HepG2 (cell line): Measurements from ENCODE around the gene GDPD5. TPM values are rescaled to one million over a fixed set of nuclear protein-coding genes. Genes with fewer than 3 reads are reported as not detected.

Experiments
- ATAC-seq: fragments of 200-7000 bp; cut with Tn5 transposase; 3 replicates; pipeline ENCODE4 v1.9.1; 2020; ENCODE audit warnings: mild to moderate bottlenecking, moderate library complexity
- BruUV-seq: library from RNA; stranded (reverse); fragments of 400-500 nt; replicated peaks from 2 replicates; lab custom pipeline; 2021; lab: Mats Ljungman, UMichigan
- CTCF ChIA-PET: fragments of 300-600 bp; formaldehyde crosslinking; extraction: SDS; loops from one replicate; lab custom pipeline; 2021; ENCODE audit warnings: low total read pairs, inconsistent platforms, low intra/inter-chr PET ratio; lab: Yijun Ruan, JAX
- POLR2A ChIA-PET: fragments of 350-600 bp; sonication (Branson Sonifier 250); formaldehyde crosslinking; loops from one replicate; lab custom pipeline; 2020; ENCODE audit warnings: antibody characterized with exemption, inconsistent platforms; lab: Yijun Ruan, JAX
- DNase-seq: peaks from one replicate; pipeline ENCODE4 v3.0.0-alpha.2; 2015; ENCODE audit warnings: low spot score
- FAIRE-seq: peaks from 3 replicates; lab custom pipeline; 2011; peaks lifted over from hg19 to GRCh38; lab: Jason Lieb, UNC
- H2AFZ ChIP-seq: one replicate; pipeline ENCODE4 v1.6.1; 2011; ENCODE audit warnings: low read length, inconsistent platforms
- H3K27ac ChIP-seq: fragments of 300-600 bp; 3 replicates; pipeline ENCODE4 v1.8.0; 2011; ENCODE audit warnings: mixed run types, mild to moderate bottlenecking, mixed read lengths, low read length, inconsistent platforms; ENCODE audit not compliant: insufficient read depth; ENCODE audit errors: extremely low read length
- H3K27me3 ChIP-seq, 2 experiments: fragments of 200-600 bp in 1 of 2; 2 replicates in 1 of 2; 3 replicates in 1 of 2; pipeline versions ENCODE4 v1.6.0 to v1.8.0; 2011; ENCODE audit warnings: low read length in 2 of 2, mild to moderate bottlenecking in 2 of 2, moderate library complexity in 2 of 2, inconsistent platforms in 1 of 2; ENCODE audit not compliant: insufficient read depth in 2 of 2, control insufficient read depth in 1 of 2
- H3K36me3 ChIP-seq, 2 experiments: fragments of 200-600 bp in 1 of 2; replicated peaks in 1 of 2; 2 replicates in 1 of 2; 3 replicates in 1 of 2; pipeline versions ENCODE4 v1.5.1 to v1.8.0; 2011; ENCODE audit warnings: low read length in 2 of 2, inconsistent platforms in 1 of 2; ENCODE audit not compliant: insufficient read depth in 2 of 2, control insufficient read depth in 1 of 2
- H3K4me1 ChIP-seq: 2 replicates; pipeline ENCODE4 v1.5.1; 2012; ENCODE audit warnings: low read length, inconsistent platforms; ENCODE audit not compliant: insufficient read depth
- H3K4me2 ChIP-seq: 2 replicates; pipeline ENCODE4 v1.6.0; 2011; ENCODE audit warnings: low read depth, low read length, inconsistent platforms
- H3K4me3 ChIP-seq, 3 experiments: fragments of 200-600 bp in 1 of 3; sonication (generic), shearing (Covaris generic) in 1 of 3; replicated peaks in 1 of 3; 2 replicates each; pipeline ENCODE4 v1.5.1; 2011 to 2016; ENCODE audit warnings: low read length in 3 of 3, inconsistent platforms in 2 of 3, low read depth in 2 of 3, mild to moderate bottlenecking in 2 of 3, control low read depth in 1 of 3, mixed read lengths in 1 of 3; ENCODE audit not compliant: insufficient read depth in 1 of 3
- H3K79me2 ChIP-seq: one replicate; pipeline ENCODE4 v1.6.1; 2011; ENCODE audit warnings: low read length, inconsistent platforms; ENCODE audit not compliant: insufficient read depth
- H3K9ac ChIP-seq: 2 replicates; pipeline ENCODE4 v1.6.0; 2011; ENCODE audit warnings: mild to moderate bottlenecking, low read depth, low read length, inconsistent platforms; ENCODE audit not compliant: insufficient read depth
- H3K9me3 ChIP-seq: 2 replicates; pipeline ENCODE4 v1.5.1; 2012; ENCODE audit warnings: mild to moderate bottlenecking, low read length
- H4K20me1 ChIP-seq: 2 replicates; pipeline ENCODE4 v1.6.0; 2011; ENCODE audit warnings: inconsistent platforms, mild to moderate bottlenecking, low read length, moderate library complexity; ENCODE audit not compliant: insufficient read depth
- CHD2 ChIP-seq: IDR thresholded peaks from 2 replicates; pipeline ENCODE4 v1.6.1; 2011; ENCODE audit warnings: low read depth, low read length, improper control_type of control experiment
- FOXP1 ChIP-seq, 2 experiments: fragments of 450-650 bp in 1 of 2; IDR thresholded peaks; 2 replicates each; pipeline ENCODE4 v1.6.1; 2017 to 2018; ENCODE audit warnings: antibody characterized with exemption in 1 of 2
- MXI1 ChIP-seq: IDR thresholded peaks from 3 replicates; pipeline ENCODE4 v1.6.1; 2012; ENCODE audit warnings: low read depth, low read length, inconsistent platforms, borderline replicate concordance
- NPAS2 ChIP-seq: sonication (generic); formaldehyde crosslinking; IDR thresholded peaks from 2 replicates; pipeline ENCODE4 v1.8.0; 2022; ENCODE audit warnings: mild to moderate bottlenecking, missing genetic modification reagents, borderline replicate concordance
- NR1H2 ChIP-seq: sonication (generic); formaldehyde crosslinking; IDR thresholded peaks from 2 replicates; pipeline ENCODE4 v1.8.1; 2022; ENCODE audit warnings: low read depth, missing genetic modification reagents, borderline replicate concordance
- PAWR ChIP-seq: sonication (generic); formaldehyde crosslinking; IDR thresholded peaks from 2 replicates; pipeline ENCODE4 v1.4.0; 2020; ENCODE audit warnings: missing genetic modification reagents, mild to moderate bottlenecking, borderline replicate concordance
- POGZ ChIP-seq: sonication (generic); formaldehyde crosslinking; IDR thresholded peaks from 2 replicates; pipeline ENCODE4 v1.4.0; 2020; ENCODE audit warnings: mild to moderate bottlenecking, missing genetic modification reagents
- RBAK ChIP-seq: sonication (generic); formaldehyde crosslinking; IDR thresholded peaks from 2 replicates; pipeline ENCODE4 v1.5.1; 2020; ENCODE audit warnings: mild to moderate bottlenecking, missing genetic modification reagents
- RFXAP ChIP-seq: sonication (generic); formaldehyde crosslinking; IDR thresholded peaks from 2 replicates; pipeline ENCODE4 v1.4.0; 2020; ENCODE audit warnings: missing genetic modification reagents, borderline replicate concordance
- TBX3 ChIP-seq: fragments of 450-650 bp; IDR thresholded peaks from 2 replicates; pipeline ENCODE4 v1.6.1; 2017; ENCODE audit warnings: antibody characterized with exemption, mild to moderate bottlenecking, inconsistent platforms, borderline replicate concordance
- ZNF138 ChIP-seq: sonication (generic); formaldehyde crosslinking; IDR thresholded peaks from 2 replicates; pipeline ENCODE4 v1.5.0; 2020; ENCODE audit warnings: mild to moderate bottlenecking, low read depth, missing genetic modification reagents
- ZNF350 ChIP-seq: sonication (generic); formaldehyde crosslinking; IDR thresholded peaks from 2 replicates; pipeline ENCODE4 v1.4.0; 2020; ENCODE audit warnings: mild to moderate bottlenecking, low read depth, missing genetic modification reagents, borderline replicate concordance
- ZNF558 ChIP-seq: sonication (generic); formaldehyde crosslinking; IDR thresholded peaks from 2 replicates; pipeline ENCODE4 v1.9.0; 2022; ENCODE audit warnings: mild to moderate bottlenecking, missing genetic modification reagents, borderline replicate concordance
- WGBS: methylation state at CpG from one replicate; pipeline ENCODE4 v1.1.6; 2017; ENCODE audit warnings: low lambda C conversion rate; 5-methylcytosine and 5-hydroxymethylcytosine counted together
- in situ Hi-C: cut with HindIII; loops from 2 replicates; pipeline ENCODE4 v1.10.0; 2017; ENCODE audit warnings: low pct_unique_long_range_greater_than_20kb; ENCODE audit not compliant: extremely low pct_ligation_motif_present
- intact Hi-C: fragments of 100-400 bp; cut with micrococcal nuclease; formaldehyde crosslinking; loops from one replicate; pipeline ENCODE4 v1.10.0; 2022; ENCODE audit not compliant: unreplicated experiment
- polyA plus RNA-seq, 8 experiments: library from polyadenylated mRNA; depleted of rRNA in 3 of 8; stranded (reverse) in 7 of 8; unstranded in 1 of 8; fragments of >200 nt; fragmentation: Illumina TruSeq in 4 of 8; extraction: Trizol in 4 of 8; gene quantifications; 2 replicates each; pipeline versions ENCODE4 v1.2.1 to v1.2.3, GENCODE V29; 2011 to 2016; ENCODE audit warnings: low read depth in 4 of 8, missing spikeins in 1 of 8, mixed read lengths in 1 of 8; ENCODE audit not compliant: insufficient read depth in 1 of 8
- total RNA-seq, 5 experiments: library from RNA; depleted of rRNA; stranded (reverse); fragments of >200 nt; fragmentation: Illumina TruSeq; extraction: Trizol; gene quantifications; 2 replicates each; pipeline ENCODE4 v1.2.3, GENCODE V29; 2016; ENCODE audit warnings: low read depth in 1 of 5

The GDPD5 gene
- total and polyA plus RNA-seq, 2 of the 13 experiments (the other 11 are each of a cell fraction or from before 2014, with no cell fraction given) = 55.0 to 67.5 TPM

- no peaks in the 10 kb centered on the region for H3K79me2 ChIP-seq
- DNase-seq = no peak
- ChIA-PET POLR2A (no interaction called here), CTCF (no interaction called here)
- peaks cover 0 to 2% of the 10 kb centered on the region in 2 experiments; a peak in 2 of 5 replicates for H3K27me3 ChIP-seq
- WGBS = 100% methylated on average over 6 of the region's 9 CpGs
- BruUV-seq = no TSS peak
- no peaks in the 10 kb centered on the region for H3K9me3 ChIP-seq
- no peak overlapping the region for H3K27ac ChIP-seq
- H2AFZ ChIP-seq = no peak overlapping the region
- H3K9ac ChIP-seq = no peak overlapping the region
- ATAC-seq = no peak
- intact Hi-C loops = no loop called here
- H3K4me1 ChIP-seq = peaks cover 29% of the 10 kb centered on the region
- no peak for FAIRE-seq
- peaks cover 10 to 35% of the 10 kb centered on the region in 2 experiments; a peak in 3 of 5 replicates for H3K36me3 ChIP-seq
- no peaks in the 10 kb centered on the region for H4K20me1 ChIP-seq
- H3K4me3 ChIP-seq = no peak overlapping the region
- no peak overlapping the region for H3K4me2 ChIP-seq
- in situ Hi-C loops = no loop called here
- no peak for TF ChIP-seq ZNF558 (CRISPR knock-in tag)
- no peak for TF ChIP-seq FOXP1 (IDR thresholded peaks at IDR 0.05)
- TF ChIP-seq FOXP1 (CRISPR knock-in tag; IDR thresholded peaks at IDR 0.05) = no peak
- no peak for TF ChIP-seq ZNF350 (CRISPR knock-in tag)
- TF ChIP-seq MXI1 = no peak
- no peak for TF ChIP-seq NPAS2
- no peak for TF ChIP-seq RFXAP (CRISPR knock-in tag)
- no peak for TF ChIP-seq RBAK (CRISPR knock-in tag)
- no peak for TF ChIP-seq NR1H2
- TF ChIP-seq TBX3 = no peak
- no peak for TF ChIP-seq PAWR
- no peak for TF ChIP-seq ZNF138 (CRISPR knock-in tag)
- TF ChIP-seq POGZ = no peak
- no peak for TF ChIP-seq CHD2
Observed at GRCh38 chr11:75436806-75437205, 88.9 kb downstream of the GDPD5 start.
